GM19239 (cell line): ENCODE data around the gene SCART1.
A peak's percentile ranks its signal among the peaks of the same experiment; 100 is the strongest.
"Not testable (repeated sequence)": the region's sequence is repeated elsewhere in the genome, so short reads cannot be mapped to it uniquely, and the experiment has no call there.

Source experiments
- DNase-seq: peaks from one replicate; pipeline ENCODE4 v3.0.0; 2011; ENCODE audit warnings: low spot score; ENCODE audit not compliant: insufficient read length
- FAIRE-seq: peaks from 2 replicates; lab custom pipeline; 2011; peaks lifted over from hg19 to GRCh38; lab: Jason Lieb, UNC

SCART1 gene

GRCh38 chr10:133467286-133467911, 13.7 kb downstream of the SCART1 start:
- no peak for DNase-seq
- FAIRE-seq, result no peak

- DNase-seq, FAIRE-seq: not testable (repeated sequence)
Observed at GRCh38 chr10:133469205-133469604, 15.5 kb downstream of the SCART1 start.

GRCh38 chr10:133471300-133472109, 17.8 kb downstream of the SCART1 start:
- no peak for DNase-seq
- no peak for FAIRE-seq

- no peak for FAIRE-seq
- DNase-seq, result no peak
Observed at GRCh38 chr10:133473270-133473669, 19.5 kb downstream of the SCART1 start.

- FAIRE-seq (no peak), DNase-seq (no peak)
Observed at GRCh38 chr10:133474027-133474426, 20.3 kb downstream of the SCART1 start.

DNA sequence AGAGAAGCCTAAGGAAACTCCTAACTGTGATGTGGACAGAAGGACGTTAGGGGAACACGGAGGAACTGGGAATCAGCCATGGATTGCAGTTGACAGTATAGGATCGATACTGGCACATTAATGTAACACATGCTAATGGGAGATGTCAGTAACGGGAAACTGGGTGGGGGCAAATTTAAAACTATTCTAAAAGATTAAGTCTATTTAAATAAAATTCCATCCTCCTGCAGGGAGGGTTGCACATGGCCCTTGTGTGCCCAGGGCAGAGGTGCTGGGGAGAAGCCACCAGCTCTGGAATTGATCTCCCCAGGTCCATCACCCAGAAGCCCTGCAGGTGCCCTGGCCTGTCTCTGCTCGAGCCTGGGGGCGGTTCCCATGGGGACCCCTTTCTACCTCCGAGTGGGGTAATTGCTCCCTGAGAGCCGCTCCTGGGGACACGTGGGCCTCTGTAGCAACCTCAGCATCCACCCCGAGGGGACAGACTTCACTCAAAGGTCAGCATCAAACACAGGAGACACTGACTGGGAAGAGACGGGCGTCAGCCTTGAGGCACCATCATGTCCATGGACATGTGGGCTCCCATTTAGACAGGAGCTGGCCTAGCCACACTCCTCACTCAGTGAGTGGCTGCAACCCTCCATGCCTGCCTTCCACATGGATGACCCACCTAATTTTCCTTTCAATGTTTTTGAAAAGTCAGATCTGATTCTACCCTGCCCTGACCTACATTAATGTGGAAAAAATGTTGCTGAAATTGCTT, 21.1 kb downstream of the SCART1 start:
- FAIRE-seq (no peak), DNase-seq (no peak)

DNA sequence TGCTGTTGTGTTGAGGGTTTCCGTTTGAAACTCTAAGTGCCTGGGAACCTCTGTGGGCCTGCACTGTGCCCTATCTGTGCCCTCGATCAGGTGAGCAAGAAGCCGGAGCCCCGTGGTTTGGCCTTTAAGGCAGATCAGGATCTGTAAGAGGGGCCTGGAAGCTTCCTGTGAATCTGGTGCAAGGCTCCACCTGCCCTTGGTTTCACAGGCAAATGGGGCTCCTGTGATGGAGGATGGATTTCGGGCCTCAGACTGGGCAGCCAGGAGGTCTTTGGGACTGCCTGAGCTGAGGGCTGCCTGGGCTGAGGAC, 21.6 kb downstream of the SCART1 start:
- DNase-seq, result no peak
- no peak for FAIRE-seq

- DNase-seq (no peak), FAIRE-seq (no peak)
Observed at GRCh38 chr10:133475821-133476640, 22.3 kb downstream of the SCART1 start.

DNA sequence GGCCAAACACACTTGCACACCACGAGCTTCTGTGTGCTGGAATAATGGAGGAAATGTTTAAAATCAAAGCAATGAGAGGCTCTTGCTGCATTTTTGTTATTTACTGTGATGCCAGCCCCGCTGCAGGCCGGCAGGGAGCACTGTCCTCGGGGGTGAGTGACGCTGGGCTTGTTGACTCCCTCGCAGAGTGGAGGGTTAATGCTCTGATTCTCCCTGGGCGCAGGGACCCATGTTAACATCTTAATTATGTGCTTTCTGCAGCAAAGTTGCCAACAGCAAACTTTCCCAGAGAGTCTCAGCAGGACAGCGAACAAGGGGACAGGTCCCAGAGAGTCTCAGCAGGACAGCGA, 22.9 kb downstream of the SCART1 start:
- FAIRE-seq (no peak), DNase-seq (no peak)

DNA sequence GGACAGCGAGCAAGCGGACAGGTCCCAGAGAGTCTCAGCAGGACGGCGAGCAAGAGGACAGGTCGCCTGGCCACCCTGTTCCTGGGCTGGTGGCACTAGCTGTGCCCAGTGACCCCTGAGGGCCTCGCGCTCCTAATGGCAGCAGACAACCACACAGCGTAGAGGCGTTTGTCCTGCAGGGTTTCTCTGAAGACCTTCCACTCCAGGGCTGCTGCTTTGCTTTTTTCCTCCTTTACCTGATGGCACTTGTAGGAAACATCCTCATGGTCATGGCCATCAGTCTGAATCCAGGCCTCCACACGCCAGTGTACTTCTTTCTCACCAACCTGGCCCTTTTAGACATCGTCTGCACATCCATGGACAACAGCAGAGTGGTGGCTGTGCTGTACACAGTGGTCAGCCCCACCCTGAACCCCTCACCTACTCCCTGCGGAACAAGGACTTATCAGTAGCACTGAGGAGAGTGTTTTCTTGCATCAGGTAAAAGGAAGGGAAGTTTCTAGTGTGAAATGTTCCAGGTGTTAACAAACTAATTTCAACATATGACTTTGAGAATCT, 27.4 kb downstream of the SCART1 start:
- FAIRE-seq, result no peak

DNA sequence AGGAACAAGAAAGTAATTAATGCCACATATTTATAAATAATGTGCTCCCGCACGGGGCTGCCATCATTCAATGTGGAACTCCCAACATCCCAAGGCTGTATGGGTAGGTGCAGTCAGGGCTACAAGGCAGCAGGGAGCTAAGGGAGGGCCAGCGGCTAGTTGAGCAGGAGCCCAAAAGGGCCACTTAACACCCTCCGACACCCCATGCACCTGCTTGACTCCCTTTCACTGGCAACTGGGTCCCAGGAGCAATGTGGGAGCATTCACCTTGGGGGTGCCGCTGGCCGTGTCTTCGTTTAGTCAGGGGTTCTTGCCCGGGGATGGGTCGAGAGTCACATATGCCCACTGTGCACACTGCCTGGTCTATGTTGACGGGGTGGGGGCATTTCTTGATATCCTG, 27.9 kb downstream of the SCART1 start:
- FAIRE-seq (no peak), DNase-seq (no peak)

More for the DNA sequence above, 27.4 kb downstream of the SCART1 start:
- no peak for DNase-seq

DNA sequence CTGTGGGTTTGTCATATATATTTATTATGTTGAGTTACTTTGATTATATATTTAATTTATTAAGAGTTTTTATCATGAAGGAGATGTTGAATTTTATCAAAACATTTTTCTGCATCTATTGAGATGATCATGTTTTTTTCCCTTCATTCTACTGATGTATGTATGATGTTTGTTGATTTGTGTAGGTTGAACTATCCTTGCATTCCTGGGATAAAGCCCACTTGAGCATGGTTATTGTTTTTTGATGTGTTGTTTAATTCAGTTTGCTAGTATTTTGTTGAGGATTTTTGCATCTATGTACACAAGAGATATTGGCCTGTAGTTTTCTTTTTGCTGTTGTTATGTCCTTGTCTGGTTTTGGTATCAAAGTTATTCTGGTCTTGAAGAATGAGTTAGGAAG, 31.1 kb downstream of the SCART1 start:
- no peak for FAIRE-seq

GRCh38 chr10:133487085-133487484, 33.3 kb downstream of the SCART1 start:
- DNase-seq (no peak), FAIRE-seq (no peak)

More for the DNA sequence above, 31.1 kb downstream of the SCART1 start:
- no peak for DNase-seq

DNA sequence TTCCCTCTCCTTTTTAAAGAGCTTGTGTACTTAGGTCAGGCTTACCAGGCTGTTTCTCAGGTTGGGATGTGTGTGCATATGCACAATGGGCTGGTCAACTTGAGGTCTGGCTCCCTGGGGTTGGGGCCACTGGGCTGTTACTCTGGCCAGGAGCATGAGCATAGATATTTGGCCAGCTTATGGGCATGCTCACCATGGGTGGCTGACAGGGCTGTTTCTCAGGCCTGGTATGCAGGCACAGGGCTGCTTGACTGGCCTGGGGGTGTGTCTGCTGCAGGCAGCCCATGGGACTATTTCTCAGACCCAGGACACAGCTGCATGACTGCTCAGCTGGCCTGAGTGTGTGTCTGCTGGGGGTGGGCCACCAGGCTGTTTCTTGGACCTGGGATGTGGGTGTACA, 34.6 kb downstream of the SCART1 start:
- FAIRE-seq, result no peak
- DNase-seq, result no peak

GRCh38 chr10:133489816-133490588, 36.3 kb downstream of the SCART1 start:
- DNase-seq, result no peak
- peak; percentile 35 for FAIRE-seq

- DNase-seq, FAIRE-seq: not testable (repeated sequence)
Observed at GRCh38 chr10:133493562-133493961, 39.8 kb downstream of the SCART1 start.

DNA sequence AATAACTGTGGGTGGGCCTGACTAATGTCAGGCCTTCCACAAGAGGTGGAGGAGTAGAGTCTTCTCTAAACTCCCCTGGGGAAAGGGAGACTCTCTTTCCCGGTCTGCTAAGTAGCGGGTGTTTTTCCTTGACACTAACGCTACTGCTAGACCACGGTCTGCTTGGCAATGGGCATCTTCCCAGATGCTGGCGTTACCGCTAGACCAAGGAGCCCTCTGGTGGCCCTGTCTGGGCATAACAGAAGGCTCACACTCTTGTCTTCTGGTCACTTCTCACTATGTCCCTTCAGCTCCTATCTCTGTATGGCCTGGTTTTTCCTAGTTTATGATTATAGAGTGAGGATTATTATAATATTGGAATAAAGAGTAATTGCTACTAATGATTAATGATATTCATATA, 43.6 kb downstream of the SCART1 start:
- not testable (repeated sequence) for DNase-seq, FAIRE-seq

DNA sequence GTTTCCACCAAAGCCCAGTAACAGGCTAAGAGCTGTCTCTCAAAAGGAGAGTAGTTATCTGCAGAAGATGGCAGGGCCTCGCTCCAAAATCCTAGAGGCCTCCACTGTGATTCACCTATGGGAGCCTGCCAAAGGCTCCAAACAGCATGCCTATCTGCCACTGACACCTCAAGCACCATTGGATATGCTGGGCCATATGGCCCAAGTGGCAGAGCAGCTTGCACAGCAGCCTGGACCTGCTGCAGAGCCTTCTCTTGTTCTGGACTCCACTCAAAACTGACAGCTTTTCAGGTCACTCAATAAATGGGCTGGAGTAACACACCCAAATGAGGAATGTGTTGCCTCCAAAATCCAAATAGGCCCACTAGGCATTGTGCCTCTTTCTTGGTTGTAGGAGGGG, 45.4 kb downstream of the SCART1 start:
- FAIRE-seq, result not testable (repeated sequence)

DNA sequence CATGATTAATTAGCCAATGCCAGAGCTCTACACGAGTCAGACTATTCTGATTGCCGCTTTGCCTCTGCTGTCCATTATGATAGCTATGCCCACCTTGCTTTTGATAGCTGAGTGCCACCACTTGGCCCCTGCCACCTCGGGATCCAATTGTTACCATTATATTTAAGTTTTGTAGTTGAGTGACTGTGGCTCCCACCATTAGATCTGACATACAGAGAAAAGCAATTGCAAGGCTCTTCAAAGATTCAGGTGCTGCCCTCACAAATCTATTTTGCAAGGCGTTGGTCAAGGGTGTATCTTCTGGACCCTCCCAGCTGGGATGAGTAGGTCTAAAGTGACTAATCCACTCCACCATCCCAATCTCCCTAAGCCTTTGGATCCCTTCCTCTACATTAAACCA, 47.2 kb downstream of the SCART1 start:
- not testable (repeated sequence) for FAIRE-seq, DNase-seq

More for the DNA sequence above, 45.4 kb downstream of the SCART1 start:
- DNase-seq, result not testable (repeated sequence)
